SK-N-MC (cell line): ENCODE data around the gene KRTAP5-3.

Experiments
- EZH2 ChIP-seq: fragments of 200-600 bp; sonication (generic); IDR thresholded peaks from one replicate; pipeline ENCODE4 v1.6.1; 2017; ENCODE audit warnings: antibody characterized with exemption
- POLR2AphosphoS5 ChIP-seq: IDR thresholded peaks from 2 replicates; pipeline ENCODE4 v1.6.1; 2012; ENCODE audit warnings: mild to moderate bottlenecking, low read depth, low read length, borderline replicate concordance

- no peak for TF ChIP-seq EZH2
- TF ChIP-seq POLR2AphosphoS5, result no peak
These were observed 45.1 kb downstream of the KRTAP5-3 start for GRCh38 chr11:1563149-1563638.
